OCI-LY3 (cell line): Measurements from ENCODE around the gene THRAP3.
A peak's percentile ranks its signal among the peaks of the same experiment; 100 is the strongest.
"Not testable (repeated sequence)": the region's sequence is repeated elsewhere in the genome, so short reads cannot be mapped to it uniquely, and the experiment has no call there.

Experiments used
- H2AFZ ChIP-seq: fragments of 200-600, 300-600 bp; shearing (Covaris generic); 2 replicates; pipeline ENCODE4 v1.6.0; 2014; ENCODE audit warnings: antibody characterized with exemption, low read depth, low read length
- H3K27ac ChIP-seq: fragments of 200-600, 300-600 bp; sonication (generic); 2 replicates; pipeline ENCODE4 v1.5.1; 2014; ENCODE audit warnings: mild to moderate bottlenecking, low read length, moderate library complexity, mixed read lengths
- H3K27me3 ChIP-seq: fragments of 200-600, 300-600 bp; sonication (generic); 2 replicates; pipeline ENCODE4 v1.6.1; 2014; ENCODE audit warnings: low read depth, low read length, mixed read lengths
- H3K36me3 ChIP-seq: fragments of 200-600, 300-600 bp; sonication (generic); replicated peaks from 2 replicates; pipeline ENCODE3; 2014; ENCODE audit warnings: low read depth, low read length, mixed read lengths
- H3K4me1 ChIP-seq: fragments of 300-600, 200-600 bp; sonication (generic); 2 replicates; pipeline ENCODE4 v1.6.1; 2014; ENCODE audit warnings: low read length, mixed read lengths
- H3K4me2 ChIP-seq: fragments of 200-600, 300-600 bp; sonication (generic); 2 replicates; pipeline ENCODE4 v1.6.1; 2014; ENCODE audit warnings: low read length, mixed read lengths
- H3K4me3 ChIP-seq: fragments of 300-600, 200-600 bp; sonication (generic); 2 replicates; pipeline ENCODE4 v1.5.1; 2014; ENCODE audit warnings: antibody characterized with exemption, mild to moderate bottlenecking, low read length, moderate library complexity
- H3K79me2 ChIP-seq: fragments of 300-600, 200-600 bp; shearing (Covaris generic); 2 replicates; pipeline ENCODE4 v1.6.1; 2014; ENCODE audit warnings: mild to moderate bottlenecking, low read length, mixed read lengths
- H3K9ac ChIP-seq: fragments of 300-600, 200-600 bp; shearing (Covaris generic); 2 replicates; pipeline ENCODE4 v1.6.0; 2014; ENCODE audit warnings: mild to moderate bottlenecking, low read length, moderate library complexity
- H3K9me3 ChIP-seq: fragments of 200-600, 300-600 bp; shearing (Covaris generic); 2 replicates; pipeline ENCODE4 v1.6.1; 2014; ENCODE audit warnings: low read length, mixed read lengths; ENCODE audit not compliant: insufficient read depth
- H4K20me1 ChIP-seq: fragments of 200-600, 300-600 bp; sonication (generic); 2 replicates; pipeline ENCODE4 v1.6.1; 2016; ENCODE audit warnings: low read length, mixed read lengths; ENCODE audit not compliant: insufficient read depth
- CTCF ChIP-seq: fragments of 200-600, 300-600 bp; sonication (generic); IDR thresholded peaks from 2 replicates; pipeline ENCODE4 v1.5.1; 2014; ENCODE audit warnings: antibody characterized with exemption, low read length, low read depth
- EZH2phosphoT487 ChIP-seq: fragments of 200-600 bp; shearing (Covaris generic); IDR thresholded peaks from 2 replicates; pipeline ENCODE4 v1.6.1; 2018; ENCODE audit warnings: antibody characterized with exemption, mixed run types, low read depth

Gene THRAP3

GRCh38 chr1:36225283-36225899 lies 1.1 kb downstream of the THRAP3 start:
- Histone ChIP-seq H2AFZ (no peak overlapping the region), H3K36me3 (peaks cover 16% of the 10 kb centered on the region), H3K9ac (peak overlapping the region; percentile 93), H3K27me3 (no peaks in the 10 kb centered on the region), H3K4me2 (peak overlapping the region; percentile 82), H4K20me1 (peaks cover 22% of the 10 kb centered on the region), H3K79me2 (peaks cover 61% of the 10 kb centered on the region), H3K27ac (peak overlapping the region; percentile 77), H3K9me3 (no peaks in the 10 kb centered on the region), H3K4me3 (peak overlapping the region; percentile 100), H3K4me1 (peaks cover 8% of the 10 kb centered on the region)
- TF ChIP-seq EZH2phosphoT487 = no peak
- TF ChIP-seq CTCF = no peak

- H3K9ac ChIP-seq, H2AFZ ChIP-seq, H3K27ac ChIP-seq, H3K4me3 ChIP-seq, H3K27me3 ChIP-seq, H3K4me2 ChIP-seq, H3K4me1 ChIP-seq, H3K9me3 ChIP-seq: not testable (repeated sequence)
- Histone ChIP-seq H3K36me3 (peaks cover 34% of the 10 kb centered on the region), H4K20me1 (peaks cover 33% of the 10 kb centered on the region), H3K79me2 (peaks cover 100% of the 10 kb centered on the region)
Observed at GRCh38 chr1:36230279-36230678, 6.0 kb downstream of the THRAP3 start.

- Histone ChIP-seq H3K27me3 (no peaks in the 10 kb centered on the region), H3K79me2 (peaks cover 100% of the 10 kb centered on the region), H3K27ac (no peak overlapping the region), H3K4me3 (no peak overlapping the region), H2AFZ (no peak overlapping the region), H3K4me1 (no peaks in the 10 kb centered on the region), H4K20me1 (peaks cover 26% of the 10 kb centered on the region), H3K4me2 (no peak overlapping the region), H3K36me3 (peaks cover 31% of the 10 kb centered on the region), H3K9me3 (no peaks in the 10 kb centered on the region), H3K9ac (no peak overlapping the region)
- TF ChIP-seq EZH2phosphoT487 = no peak
- no peak for TF ChIP-seq CTCF
Observed at GRCh38 chr1:36231191-36231590, 6.9 kb downstream of the THRAP3 start.

GRCh38 chr1:36232212-36233095 lies 8.2 kb downstream of the THRAP3 start:
- H3K36me3 ChIP-seq = peaks cover 24% of the 10 kb centered on the region
- H4K20me1 ChIP-seq = peaks cover 23% of the 10 kb centered on the region
- no peaks in the 10 kb centered on the region for H3K9me3 ChIP-seq
- peaks cover 100% of the 10 kb centered on the region for H3K79me2 ChIP-seq
- no peaks in the 10 kb centered on the region for H3K27me3 ChIP-seq
- no peak overlapping the region for H3K27ac ChIP-seq
- no peak overlapping the region for H3K4me3 ChIP-seq
- H3K4me2 ChIP-seq = no peak overlapping the region
- TF ChIP-seq CTCF (no peak), EZH2phosphoT487 (no peak)
- no peak overlapping the region for H3K9ac ChIP-seq
- H3K4me1 ChIP-seq = no peaks in the 10 kb centered on the region
- H2AFZ ChIP-seq = no peak overlapping the region
